Measurements from ENCODE around the gene GLRX5.

The GLRX5 gene

GRCh38 chr14:95525999-95526398 is 8.9 kb upstream of the GLRX5 start:
- H3K9me3 ChIP-seq (ENCODE audit: insufficient read depth, low read length, severe bottlenecking): no peaks in the 10 kb centered on the region
- peaks cover 26% of the 10 kb centered on the region for H3K4me1 ChIP-seq (ENCODE audit: insufficient read depth, low read length)
- ATAC-seq (ENCODE audit: insufficient read depth, low read depth) (no peak), DNase-seq (no peak)
- H3K9ac ChIP-seq (ENCODE audit: low read depth, low read length): no peak overlapping the region
- no peak overlapping the region for H3K27ac ChIP-seq (ENCODE audit: low read length)
- no peak overlapping the region for H3K4me2 ChIP-seq (ENCODE audit: insufficient read depth, low read length)
- TF ChIP-seq EZH2 (IDR thresholded peaks at IDR 0.05; ENCODE audit: borderline replicate concordance, low read depth, low read length, severe bottlenecking): no peak
- no peak for TF ChIP-seq CTCF (IDR thresholded peaks at IDR 0.05; ENCODE audit: borderline replicate concordance, extremely low read depth, low read length, poor library complexity, severe bottlenecking)
- H3K36me3 ChIP-seq (ENCODE audit: insufficient read depth, low read length): peaks cover 8% of the 10 kb centered on the region; the same call in 1 of the 2 replicates
- H2AFZ ChIP-seq (ENCODE audit: low read depth, low read length): no peak overlapping the region
- peaks cover 16% of the 10 kb centered on the region for H3K79me2 ChIP-seq (ENCODE audit: insufficient read depth, low read length)
- H3K4me3 ChIP-seq (ENCODE audit: low read depth in 1 of 2, low read length in 2 of 2): no peak overlapping the region
- no peaks in the 10 kb centered on the region for H3K27me3 ChIP-seq (ENCODE audit: insufficient read depth, low read length, poor library complexity)
- H4K20me1 ChIP-seq (ENCODE audit: insufficient read depth, low read length): peaks cover 19% of the 10 kb centered on the region; the same call in 1 of the 2 replicates

GRCh38 chr14:95526483-95527386 is 8.1 kb upstream of the GLRX5 start:
- Histone ChIP-seq H3K79me2 (ENCODE audit: insufficient read depth, low read length) (peaks cover 24% of the 10 kb centered on the region), H3K4me3 (ENCODE audit: low read depth in 1 of 2, low read length in 2 of 2) (no peak overlapping the region), H3K9ac (ENCODE audit: low read depth, low read length) (no peak overlapping the region), H4K20me1 (ENCODE audit: insufficient read depth, low read length) (peaks cover 20% of the 10 kb centered on the region; the same call in 1 of the 2 replicates), H3K27me3 (ENCODE audit: insufficient read depth, low read length, poor library complexity) (no peaks in the 10 kb centered on the region), H3K4me2 (ENCODE audit: insufficient read depth, low read length) (no peak overlapping the region), H3K4me1 (ENCODE audit: insufficient read depth, low read length) (peaks cover 30% of the 10 kb centered on the region), H3K27ac (ENCODE audit: low read length) (no peak overlapping the region), H3K9me3 (ENCODE audit: insufficient read depth, low read length, severe bottlenecking) (no peaks in the 10 kb centered on the region), H3K36me3 (ENCODE audit: insufficient read depth, low read length) (peaks cover 15% of the 10 kb centered on the region; the same call in 1 of the 2 replicates), H2AFZ (ENCODE audit: low read depth, low read length) (no peak overlapping the region)
- no peak for DNase-seq
- no peak for TF ChIP-seq CTCF (IDR thresholded peaks at IDR 0.05; ENCODE audit: borderline replicate concordance, extremely low read depth, low read length, poor library complexity, severe bottlenecking)
- TF ChIP-seq EZH2 (IDR thresholded peaks at IDR 0.05; ENCODE audit: borderline replicate concordance, low read depth, low read length, severe bottlenecking): no peak
- no peak for ATAC-seq (ENCODE audit: insufficient read depth, low read depth)

GRCh38 chr14:95527387-95528002 is 7.4 kb upstream of the GLRX5 start:
- Histone ChIP-seq H3K9ac (ENCODE audit: low read depth, low read length) (no peak overlapping the region), H2AFZ (ENCODE audit: low read depth, low read length) (no peak overlapping the region), H3K4me2 (ENCODE audit: insufficient read depth, low read length) (no peak overlapping the region), H3K27me3 (ENCODE audit: insufficient read depth, low read length, poor library complexity) (no peaks in the 10 kb centered on the region), H4K20me1 (ENCODE audit: insufficient read depth, low read length) (peaks cover 26% of the 10 kb centered on the region; the same call in 1 of the 2 replicates), H3K4me3 (ENCODE audit: low read depth in 1 of 2, low read length in 2 of 2) (no peak overlapping the region), H3K9me3 (ENCODE audit: insufficient read depth, low read length, severe bottlenecking) (no peaks in the 10 kb centered on the region), H3K79me2 (ENCODE audit: insufficient read depth, low read length) (peaks cover 31% of the 10 kb centered on the region), H3K27ac (ENCODE audit: low read length) (no peak overlapping the region), H3K36me3 (ENCODE audit: insufficient read depth, low read length) (peaks cover 23% of the 10 kb centered on the region; the same call in 1 of the 2 replicates), H3K4me1 (ENCODE audit: insufficient read depth, low read length) (peaks cover 38% of the 10 kb centered on the region)
- peak; percentile 40 for DNase-seq
- ATAC-seq (ENCODE audit: insufficient read depth, low read depth): no peak
- TF ChIP-seq EZH2 (IDR thresholded peaks at IDR 0.05; ENCODE audit: borderline replicate concordance, low read depth, low read length, severe bottlenecking) (no peak), CTCF (IDR thresholded peaks at IDR 0.05; ENCODE audit: borderline replicate concordance, extremely low read depth, low read length, poor library complexity, severe bottlenecking) (peak; percentile 68)
